Measurements from ENCODE around the gene REXO5.

Gene REXO5

DNA sequence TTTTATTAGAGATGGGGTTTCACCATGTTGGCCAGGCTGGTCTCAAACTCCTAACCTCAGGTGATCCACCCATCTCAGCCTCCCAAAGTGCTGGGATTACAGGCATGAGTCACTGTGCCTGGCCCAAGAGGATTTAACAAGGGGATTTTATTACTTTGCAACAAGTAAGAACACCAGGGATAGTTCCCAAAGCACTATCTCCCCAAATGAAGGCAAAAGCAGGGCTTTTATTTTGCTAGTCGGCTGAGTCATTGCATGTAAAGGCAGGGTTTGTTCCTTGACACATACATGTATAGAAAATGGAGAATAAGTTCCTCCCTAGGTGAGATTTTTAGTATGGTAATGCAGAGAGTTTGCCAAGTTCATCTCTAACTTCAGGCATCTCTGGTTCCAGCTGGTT, 24.0 kb downstream of the REXO5 start:
- TF ChIP-seq, protein P1, sequence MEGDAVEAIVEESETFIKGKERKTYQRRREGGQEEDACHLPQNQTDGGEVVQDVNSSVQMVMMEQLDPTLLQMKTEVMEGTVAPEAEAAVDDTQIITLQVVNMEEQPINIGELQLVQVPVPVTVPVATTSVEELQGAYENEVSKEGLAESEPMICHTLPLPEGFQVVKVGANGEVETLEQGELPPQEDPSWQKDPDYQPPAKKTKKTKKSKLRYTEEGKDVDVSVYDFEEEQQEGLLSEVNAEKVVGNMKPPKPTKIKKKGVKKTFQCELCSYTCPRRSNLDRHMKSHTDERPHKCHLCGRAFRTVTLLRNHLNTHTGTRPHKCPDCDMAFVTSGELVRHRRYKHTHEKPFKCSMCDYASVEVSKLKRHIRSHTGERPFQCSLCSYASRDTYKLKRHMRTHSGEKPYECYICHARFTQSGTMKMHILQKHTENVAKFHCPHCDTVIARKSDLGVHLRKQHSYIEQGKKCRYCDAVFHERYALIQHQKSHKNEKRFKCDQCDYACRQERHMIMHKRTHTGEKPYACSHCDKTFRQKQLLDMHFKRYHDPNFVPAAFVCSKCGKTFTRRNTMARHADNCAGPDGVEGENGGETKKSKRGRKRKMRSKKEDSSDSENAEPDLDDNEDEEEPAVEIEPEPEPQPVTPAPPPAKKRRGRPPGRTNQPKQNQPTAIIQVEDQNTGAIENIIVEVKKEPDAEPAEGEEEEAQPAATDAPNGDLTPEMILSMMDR (conservative IDR thresholded peaks at IDR 0.05; ENCODE audit: low read depth, low read length) = no peak
- no peak for DNase-seq (ENCODE audit: low read depth)
- H3K4me3 ChIP-seq (ENCODE audit: low read length) = no peak overlapping the region

DNA sequence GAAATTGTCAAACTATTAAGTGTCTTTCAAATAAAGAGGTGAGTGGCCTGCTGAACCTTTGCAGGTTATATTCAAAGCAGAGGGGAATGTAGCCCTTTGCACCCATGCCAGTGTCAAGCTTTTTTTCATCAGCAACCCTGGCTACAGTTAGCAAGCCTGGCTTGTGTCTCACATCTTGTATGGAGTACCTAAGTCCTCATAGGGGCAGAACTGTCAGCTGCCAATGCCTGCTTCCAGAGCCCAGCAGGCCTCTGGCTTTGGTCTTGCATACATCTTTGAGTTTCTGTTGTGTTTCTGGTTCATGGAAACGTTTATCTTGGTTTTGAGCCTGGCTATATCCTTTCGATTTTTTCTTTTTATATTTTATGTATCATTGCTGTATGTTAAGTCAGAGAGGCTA, 26.8 kb downstream of the REXO5 start:
- no peak for DNase-seq (ENCODE audit: low read depth)
- H3K4me3 ChIP-seq (ENCODE audit: low read length) = no peak overlapping the region
- TF ChIP-seq, protein P1 (conservative IDR thresholded peaks at IDR 0.05; ENCODE audit: low read depth, low read length) = no peak

DNA sequence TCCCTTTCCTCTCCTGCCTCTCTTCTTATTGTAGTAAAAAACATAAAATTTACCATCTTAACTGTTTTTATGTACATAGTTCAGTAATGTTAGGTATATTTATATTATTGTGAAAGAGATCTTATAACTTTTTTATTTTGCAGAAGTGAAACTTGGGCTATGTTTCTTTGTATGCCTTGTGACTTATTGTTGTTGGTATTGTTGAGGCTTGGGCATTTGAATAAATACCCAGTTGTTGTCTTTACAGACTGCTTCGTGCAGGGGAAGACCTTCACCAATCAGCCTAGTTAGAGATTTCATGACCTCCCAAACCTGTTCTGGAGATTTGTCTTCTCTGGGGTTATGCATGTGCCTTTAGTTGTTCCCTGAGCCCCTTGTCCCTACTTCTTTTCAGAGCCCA, 31.9 kb downstream of the REXO5 start:
- TF ChIP-seq, protein P1 (conservative IDR thresholded peaks at IDR 0.05; ENCODE audit: low read depth, low read length) = no peak
- DNase-seq (ENCODE audit: low read depth) = no peak
- no peak overlapping the region for H3K4me3 ChIP-seq (ENCODE audit: low read length)

DNA sequence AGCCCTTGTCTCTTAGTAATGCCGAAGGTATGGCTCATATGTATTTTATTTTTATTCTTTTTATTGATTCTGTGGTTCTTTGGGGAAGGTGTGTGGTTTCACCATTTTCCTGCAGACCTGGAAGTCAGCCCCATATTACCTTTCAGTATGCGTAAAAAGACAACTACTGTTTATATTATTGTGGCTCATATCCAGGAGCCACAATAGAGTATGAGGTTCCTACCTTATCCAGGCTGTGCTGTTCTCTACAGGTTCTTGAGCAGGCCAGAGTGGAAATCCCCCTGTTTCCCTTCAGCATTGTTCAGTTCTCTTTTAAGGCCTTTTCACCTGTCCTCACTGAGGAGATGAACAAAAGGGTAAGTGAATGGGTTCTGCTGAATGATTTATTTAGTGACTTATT, 33.2 kb downstream of the REXO5 start:
- DNase-seq (ENCODE audit: low read depth) = no peak
- TF ChIP-seq, protein P1 (conservative IDR thresholded peaks at IDR 0.05; ENCODE audit: low read depth, low read length) = no peak
- H3K4me3 ChIP-seq (ENCODE audit: low read length) = no peak overlapping the region

DNA sequence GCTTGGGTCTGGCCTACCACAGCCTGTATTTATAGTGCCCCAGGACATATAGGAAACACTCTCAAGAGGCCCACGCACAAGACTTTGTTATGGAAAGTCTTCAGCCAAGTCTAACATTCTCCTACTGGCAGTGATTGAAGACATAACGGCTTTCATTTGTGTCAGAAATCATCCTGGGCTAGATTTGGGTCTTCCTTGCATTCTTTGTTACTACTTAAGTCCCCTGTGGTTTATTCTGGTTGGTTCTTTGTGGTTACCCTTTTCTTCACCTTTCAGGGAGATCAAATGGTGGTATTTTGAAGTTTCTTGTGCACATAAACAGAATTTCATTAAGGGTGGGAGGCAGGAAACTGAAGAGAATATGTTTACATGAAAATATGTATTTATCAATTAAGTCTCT, 37.7 kb downstream of the REXO5 start:
- no peak overlapping the region for H3K4me3 ChIP-seq (ENCODE audit: low read length)
- TF ChIP-seq, protein P1 (conservative IDR thresholded peaks at IDR 0.05; ENCODE audit: low read depth, low read length) = no peak
- no peak for DNase-seq (ENCODE audit: low read depth)

DNA sequence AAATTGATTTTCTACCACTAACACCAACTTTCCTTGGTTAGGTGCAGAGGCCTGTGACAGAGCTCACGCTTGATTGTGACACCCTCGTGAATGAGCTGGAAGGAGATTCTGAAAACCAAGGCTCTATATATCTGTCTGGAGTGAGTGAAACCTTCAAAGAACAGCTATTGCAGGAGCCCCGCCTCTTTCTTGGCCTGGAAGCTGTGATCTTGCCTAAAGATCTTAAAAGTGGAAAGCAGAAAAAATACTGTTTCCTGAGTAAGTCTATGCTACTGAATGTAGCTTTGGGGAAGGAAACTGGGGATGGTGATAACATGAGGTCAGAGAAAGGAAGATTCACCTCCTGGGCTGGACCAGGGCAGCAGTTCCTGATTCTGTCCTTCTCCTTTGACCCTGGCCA, 38.3 kb downstream of the REXO5 start:
- DNase-seq (ENCODE audit: low read depth) = no peak
- TF ChIP-seq, protein P1 (conservative IDR thresholded peaks at IDR 0.05; ENCODE audit: low read depth, low read length) = no peak
- no peak overlapping the region for H3K4me3 ChIP-seq (ENCODE audit: low read length)

DNA sequence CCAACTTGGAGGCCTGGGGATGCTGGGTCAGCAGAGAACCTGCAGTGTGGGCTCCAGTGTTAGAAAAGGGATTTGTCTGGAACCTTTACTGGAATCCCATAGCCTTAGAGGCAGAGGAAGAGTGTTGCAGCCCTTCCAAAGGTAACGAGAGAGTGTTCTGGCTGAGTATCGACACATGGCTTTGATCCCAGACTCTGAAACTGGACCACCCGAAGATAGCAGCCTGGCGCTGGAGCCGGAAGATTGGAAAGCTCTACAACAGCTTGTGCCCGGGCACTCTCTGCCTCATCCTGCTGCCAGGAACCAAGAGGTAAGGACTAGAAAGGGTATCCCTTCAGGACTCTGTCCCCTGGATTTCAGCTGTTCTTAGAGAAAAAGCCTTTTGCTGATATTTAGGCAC, 39.7 kb downstream of the REXO5 start:
- H3K4me3 ChIP-seq (ENCODE audit: low read length) = no peak overlapping the region
- TF ChIP-seq, protein P1 (conservative IDR thresholded peaks at IDR 0.05; ENCODE audit: low read depth, low read length) = no peak

More for the DNA sequence above, 39.7 kb downstream of the REXO5 start:
- no peak for DNase-seq (ENCODE audit: low read depth)

Data from retinal pigment epithelial cell (primary cell).